HUDEP-2 (cell line): ENCODE data around the gene ZNF316.

Experiments
- DNase-seq, 76 experiments: peaks; one replicate each; lab custom pipeline; 2025; ENCODE audit not compliant: unreplicated experiment in 76 of 76; lab: John Stamatoyannopoulos, UW

ZNF316 gene

GRCh38 chr7:6675807-6676405 lies 38.8 kb downstream of the ZNF316 start:
- no peak for DNase-seq

DNA sequence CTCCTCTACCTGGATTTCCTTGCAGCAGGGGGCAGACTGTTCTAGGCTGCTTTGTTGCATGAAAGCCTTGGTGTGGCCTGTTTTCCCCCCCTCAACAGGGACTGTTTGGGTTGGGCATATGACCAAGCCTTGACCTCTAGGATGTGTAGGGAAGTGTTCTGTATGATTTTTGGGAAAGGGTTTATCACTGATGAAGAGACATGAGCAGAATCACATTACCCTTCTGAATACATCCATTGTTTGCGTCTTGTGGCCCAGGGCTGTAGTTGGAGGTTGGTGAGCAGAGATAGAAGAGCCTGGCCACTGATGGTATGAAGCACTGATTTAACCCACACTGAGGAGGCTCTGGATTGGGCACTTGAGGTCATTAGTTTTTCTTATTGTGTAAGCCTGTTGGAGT lies 43.0 kb downstream of the ZNF316 start:
- no peak for DNase-seq

GRCh38 chr7:6691103-6691502 lies 54.0 kb downstream of the ZNF316 start:
- DNase-seq: no peak

DNA sequence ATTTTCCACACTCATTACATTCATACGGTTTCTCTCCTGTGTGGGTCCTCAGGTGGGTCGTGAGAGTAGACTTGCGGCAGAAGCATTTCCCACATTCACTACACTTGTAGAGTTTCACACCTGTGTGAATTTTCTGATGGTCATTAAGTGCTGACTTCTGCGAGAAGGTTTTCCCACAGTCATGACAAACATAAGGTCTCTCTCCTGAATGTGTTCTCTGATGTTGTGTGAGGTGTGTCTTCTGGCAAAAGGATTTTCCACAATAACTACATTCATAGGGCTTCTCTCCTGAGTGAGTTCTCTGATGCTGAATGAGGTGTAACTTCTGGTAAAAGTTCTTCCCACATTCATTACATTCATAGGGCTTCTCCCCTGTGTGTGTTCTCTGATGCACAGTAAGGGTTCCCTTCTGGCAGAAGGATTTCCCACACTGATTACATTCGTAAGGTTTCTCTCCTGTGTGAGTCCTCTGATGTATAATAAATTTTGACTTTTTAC lies 54.5 kb downstream of the ZNF316 start:
- DNase-seq: no peak

- no peak for DNase-seq
These were observed 63.7 kb downstream of the ZNF316 start for GRCh38 chr7:6700793-6701192.

DNA sequence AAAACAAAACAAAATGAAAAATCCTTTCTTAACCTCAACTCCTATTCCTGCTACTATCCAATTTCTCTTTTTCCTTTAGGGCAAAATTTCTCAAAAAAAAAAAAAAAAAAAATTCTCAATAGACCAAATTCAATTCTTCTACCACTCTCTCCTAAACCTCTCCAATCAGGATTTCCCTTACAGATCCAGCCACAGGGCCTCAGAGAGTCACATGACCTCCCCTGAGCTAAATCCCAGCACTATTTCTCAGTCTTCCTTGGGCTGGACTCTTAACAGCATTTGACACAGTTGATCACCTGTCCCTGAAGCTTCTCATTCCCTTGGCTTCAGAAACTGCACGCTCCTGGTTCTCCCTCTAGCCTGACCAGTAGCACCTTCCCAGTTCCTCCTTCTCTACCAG lies 64.7 kb downstream of the ZNF316 start:
- no peak for DNase-seq
